ENCODE data around the gene EDA. TPM values are rescaled to one million over a fixed set of nuclear protein-coding genes. Genes with fewer than 3 reads are reported as not detected.

The EDA gene
- total and polyA plus RNA-seq, 2 of the 13 experiments (the other 11 are each of a cell fraction or from before 2014, with no cell fraction given), result 8.8 to 11.2 TPM

GRCh38 chrX:69613946-69614345, 2.0 kb upstream of the EDA start (continued):
- TF ChIP-seq TRAFD1 (CRISPR knock-in tag; IDR thresholded peaks at IDR 0.05; ENCODE audit: borderline replicate concordance) (no peak), YEATS2 (CRISPR knock-in tag; IDR thresholded peaks at IDR 0.05; ENCODE audit: borderline replicate concordance) (no peak), FOXJ3 (CRISPR knock-in tag; IDR thresholded peaks at IDR 0.05; ENCODE audit: borderline replicate concordance) (peak; percentile 22; the same call in 1 of the 2 replicates), ZMYM4 (CRISPR knock-in tag; IDR thresholded peaks at IDR 0.05) (0 out of 2 replicates have a peak, but pooled peaks have one; percentile 22), MXD1 (CRISPR knock-in tag; IDR thresholded peaks at IDR 0.05) (no peak), MYNN (CRISPR knock-in tag; IDR thresholded peaks at IDR 0.05; ENCODE audit: low read depth) (no peak), ZNF563 (CRISPR knock-in tag; IDR thresholded peaks at IDR 0.05) (no peak), HNF4A (CRISPR knock-in tag; IDR thresholded peaks at IDR 0.05) (peak; percentile 21; the same call in 1 of the 2 replicates), CHCHD3 (CRISPR knock-in tag; IDR thresholded peaks at IDR 0.05) (no peak), SPEN (CRISPR knock-in tag; IDR thresholded peaks at IDR 0.05; ENCODE audit: low read depth) (no peak), ZNF362 (CRISPR knock-in tag; IDR thresholded peaks at IDR 0.05; ENCODE audit: borderline replicate concordance) (no peak), ZNF280D (CRISPR knock-in tag; IDR thresholded peaks at IDR 0.05) (no peak), ELF3 (CRISPR knock-in tag; IDR thresholded peaks at IDR 0.05) (peak; percentile 55; the same call in 1 of the 2 replicates), UBTF (CRISPR knock-in tag; IDR thresholded peaks at IDR 0.05) (no peak), ZNF546 (CRISPR knock-in tag; conservative IDR thresholded peaks at IDR 0.05) (no peak), ZNF572 (CRISPR knock-in tag; IDR thresholded peaks at IDR 0.05) (no peak), AHR (CRISPR knock-in tag; IDR thresholded peaks at IDR 0.05) (no peak), ZNF781 (CRISPR knock-in tag; IDR thresholded peaks at IDR 0.05; ENCODE audit: borderline replicate concordance, not compliant biosample characterization) (no peak), ZNF788 (CRISPR knock-in tag; IDR thresholded peaks at IDR 0.05; ENCODE audit: borderline replicate concordance) (no peak)
